GM23338 (cell line): ENCODE measurements around the gene SLC7A5.

Source experiments
- CTCF ChIP-seq, 2 experiments: fragments of 200-600 bp in 1 of 2; sonication (generic) in 1 of 2; conservative IDR thresholded peaks; 2 replicates each; pipeline versions ENCODE4 v1.5.1 to v1.6.1; 2016 to 2017; ENCODE audit warnings: antibody characterized with exemption in 2 of 2, low read depth in 2 of 2, mild to moderate bottlenecking in 2 of 2, moderate library complexity in 1 of 2
- EZH2 ChIP-seq: fragments of 200-600 bp; sonication (generic); IDR thresholded peaks from one replicate; pipeline ENCODE4 v1.8.0; 2017; ENCODE audit warnings: antibody characterized with exemption, mild to moderate bottlenecking, low read depth; ENCODE audit not compliant: unreplicated experiment

- TF ChIP-seq CTCF (conservative IDR thresholded peaks at IDR 0.05; ENCODE audit: low read depth in 2 of 2) (no peak), EZH2 (no peak)
Observed at GRCh38 chr16:87848676-87849345, 20.5 kb downstream of the SLC7A5 start.
